T-helper 9 cell (primary cell): Measurements from ENCODE around the gene MYH1.
"Not testable (repeated sequence)": the region's sequence is repeated elsewhere in the genome, so short reads cannot be mapped to it uniquely, and the experiment has no call there.

Experiments used
- DNase-seq: peaks from one replicate; pipeline ENCODE4 v3.0.0-alpha.2; 2020
- total RNA-seq, 2 donors: gene quantifications; one replicate each; lab custom pipeline; 2026; lab: John Stamatoyannopoulos, UW

MYH1 gene
- 0 reads per million in 2 donors for total RNA-seq

- no peak for DNase-seq
Measured at GRCh38 chr17:10518271-10519037, at the start of gene MYH1. Gene MYH1 (minus strand): TSS chr17:10518542. CDS start chr17:10516642, 1,900 bp downstream.

- DNase-seq = no peak
Measured at GRCh38 chr17:10563991-10564660, 45.8 kb upstream of the MYH1 start.

GRCh38 chr17:10558049-10558448, 39.7 kb upstream of the MYH1 start:
- no peak for DNase-seq

GRCh38 chr17:10557422-10557821, 39.1 kb upstream of the MYH1 start:
- DNase-seq = no peak

GRCh38 chr17:10556301-10557005, 38.1 kb upstream of the MYH1 start:
- DNase-seq = no peak

GRCh38 chr17:10550014-10550413, 31.7 kb upstream of the MYH1 start:
- no peak for DNase-seq

GRCh38 chr17:10549096-10549842, 30.9 kb upstream of the MYH1 start, which contains the start of gene MYH2:
Gene MYH2 (minus strand): TSS chr17:10549658. CDS start chr17:10547920, 1,738 bp downstream.
- no peak for DNase-seq

GRCh38 chr17:10547351-10547750, 29.0 kb upstream of the MYH1 start:
- DNase-seq = no peak

GRCh38 chr17:10543486-10543885, 25.1 kb upstream of the MYH1 start:
- not testable (repeated sequence) for DNase-seq

- DNase-seq = not testable (repeated sequence)
Measured at GRCh38 chr17:10541179-10541578, 22.8 kb upstream of the MYH1 start.

- no peak for DNase-seq
Measured at GRCh38 chr17:10532026-10532425, 13.7 kb upstream of the MYH1 start.

- no peak for DNase-seq
Measured at GRCh38 chr17:10527419-10527818, 9.1 kb upstream of the MYH1 start.

GRCh38 chr17:10526517-10526916, 8.2 kb upstream of the MYH1 start:
- DNase-seq = no peak

GRCh38 chr17:10523064-10523463, 4.7 kb upstream of the MYH1 start:
- DNase-seq = no peak

GRCh38 chr17:10521949-10522348, 3.6 kb upstream of the MYH1 start:
- DNase-seq = no peak

- DNase-seq = no peak
Measured at GRCh38 chr17:10516638-10517037, 1.7 kb downstream of the MYH1 start.

GRCh38 chr17:10516065-10516464, 2.3 kb downstream of the MYH1 start:
- no peak for DNase-seq

GRCh38 chr17:10513299-10514067, 4.9 kb downstream of the MYH1 start:
- DNase-seq = no peak

GRCh38 chr17:10512856-10513255, 5.5 kb downstream of the MYH1 start:
- DNase-seq = no peak

- DNase-seq = no peak
Measured at GRCh38 chr17:10499950-10500349, 18.4 kb downstream of the MYH1 start.

- DNase-seq = no peak
Measured at GRCh38 chr17:10492004-10492403, 26.3 kb downstream of the MYH1 start.

- DNase-seq = no peak
Measured at GRCh38 chr17:10482252-10482651, 36.1 kb downstream of the MYH1 start.
